DMS79 (cell line): ENCODE results near the gene SLC4A8.

Source experiments
- DNase-seq: peaks from one replicate; lab custom pipeline; 2025; lab: John Stamatoyannopoulos, UW

Gene SLC4A8

GRCh38 chr12:51527966-51528365 lies 103.3 kb downstream of the SLC4A8 start:
- DNase-seq: no peak

GRCh38 chr12:51528852-51529650 lies 104.4 kb downstream of the SLC4A8 start:
- DNase-seq: no peak

- DNase-seq: no peak
These were observed 105.0 kb downstream of the SLC4A8 start for GRCh38 chr12:51529651-51529970.

DNA sequence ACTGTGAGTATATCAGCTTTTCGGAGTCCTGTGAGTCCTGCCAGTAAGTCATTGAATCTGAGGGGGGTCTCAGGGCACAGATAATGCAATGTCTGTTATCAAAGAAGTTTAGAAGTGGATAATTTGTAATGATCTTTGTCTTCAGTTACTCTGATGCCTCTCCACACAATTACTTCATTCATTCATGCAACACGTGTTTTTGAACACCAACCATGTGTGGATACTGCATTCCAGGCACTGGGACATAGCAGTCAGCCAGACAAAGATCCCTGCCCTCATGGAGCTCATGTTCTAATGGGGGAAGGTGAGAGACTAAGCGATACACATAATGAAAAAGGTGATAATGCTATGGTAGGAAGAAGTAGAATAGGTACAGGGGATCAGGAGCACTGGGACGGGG lies 105.6 kb downstream of the SLC4A8 start:
- no peak for DNase-seq

DNA sequence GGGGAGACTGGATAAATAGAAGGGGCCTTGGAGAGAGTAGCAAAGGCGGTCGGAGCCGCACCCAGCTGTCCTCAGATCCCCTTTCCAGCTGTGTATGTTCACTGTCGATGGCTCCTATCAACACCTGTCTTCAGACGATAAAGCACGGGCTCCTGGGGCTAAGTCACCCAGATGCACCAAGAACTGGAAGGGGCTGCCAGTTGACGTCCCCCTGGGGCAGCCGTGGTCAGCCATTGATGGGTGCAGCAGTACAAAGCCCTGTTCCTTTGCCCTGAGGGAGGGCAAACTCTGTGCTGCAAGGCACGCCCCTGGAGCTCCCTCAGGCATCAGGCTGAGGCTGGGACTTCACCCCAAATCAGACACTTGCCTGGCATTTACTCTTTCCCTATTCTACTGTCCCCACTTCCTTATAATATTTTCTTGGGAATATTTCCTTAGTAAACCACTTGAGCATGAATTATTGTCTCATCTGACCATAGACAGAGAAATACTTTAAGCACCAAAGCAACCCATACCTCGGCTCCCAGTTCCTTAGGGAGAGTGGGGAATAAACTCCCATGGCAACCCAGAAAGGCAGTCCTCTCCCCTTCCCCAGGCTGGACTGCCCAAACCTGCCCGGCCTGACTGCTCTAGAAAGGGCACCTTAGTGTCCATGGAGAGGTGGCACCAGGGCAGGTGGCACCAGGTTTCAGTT lies 106.8 kb downstream of the SLC4A8 start:
- DNase-seq: no peak

- peak; percentile 48 for DNase-seq
These were observed 107.4 kb downstream of the SLC4A8 start for GRCh38 chr12:51531978-51532497.

DNA sequence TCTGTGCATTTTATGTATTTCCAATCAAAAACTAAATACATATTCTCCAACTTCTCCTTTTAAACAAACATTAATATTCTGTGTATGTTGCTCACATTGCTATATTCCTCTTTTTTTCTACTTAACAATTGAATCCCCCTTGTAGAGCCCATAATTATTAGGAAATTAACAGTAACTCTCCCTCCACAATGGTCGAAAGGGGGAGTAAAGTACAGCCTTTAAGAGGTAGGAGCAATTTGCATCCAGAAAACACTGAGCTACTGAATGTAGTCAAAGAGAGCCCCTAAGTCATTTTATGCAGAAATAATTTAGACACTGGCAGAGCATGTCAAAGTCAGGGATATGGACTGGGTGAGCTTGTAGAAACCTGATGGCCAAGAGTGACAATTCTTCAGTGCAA lies 109.2 kb downstream of the SLC4A8 start:
- no peak for DNase-seq

- no peak for DNase-seq
These were observed 109.8 kb downstream of the SLC4A8 start for GRCh38 chr12:51534216-51535074.

DNA sequence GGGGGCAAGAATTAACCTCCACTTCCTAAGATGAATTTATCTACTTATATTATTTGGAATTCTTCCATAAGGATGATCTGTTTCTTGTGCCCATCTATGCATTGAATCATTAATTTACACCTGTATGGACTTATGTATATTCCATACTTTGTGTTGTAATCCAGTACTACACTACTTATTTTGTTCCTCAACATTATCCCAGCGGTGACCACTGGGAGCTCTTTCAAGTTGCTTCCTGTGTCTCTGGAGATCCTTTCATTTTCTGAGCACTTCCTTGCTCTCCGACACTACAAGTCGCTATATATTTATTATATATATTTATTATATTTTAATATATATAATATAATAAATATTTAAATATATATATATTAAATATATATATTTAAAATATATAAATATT lies 111.5 kb downstream of the SLC4A8 start:
- DNase-seq: no peak

DNA sequence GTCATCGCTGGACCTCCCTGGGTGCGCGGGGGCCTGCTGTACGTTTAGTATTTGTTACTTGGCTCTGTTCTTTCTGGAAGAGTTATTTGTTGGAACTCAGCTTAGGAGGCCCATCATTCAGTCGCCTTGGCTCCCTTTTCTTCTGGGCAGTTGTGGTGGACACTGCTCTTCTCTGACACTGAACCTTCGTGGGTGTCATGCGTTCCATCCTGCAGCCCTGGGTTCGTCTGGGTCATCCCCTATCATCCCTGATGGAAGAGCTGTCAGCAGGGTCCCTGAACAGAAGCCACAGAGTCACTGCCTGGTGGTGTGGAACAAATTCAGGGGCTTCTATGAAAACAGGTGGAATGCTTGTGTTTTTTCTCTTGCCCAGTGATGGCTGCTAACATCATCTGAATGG lies 113.5 kb downstream of the SLC4A8 start:
- DNase-seq: no peak

DNA sequence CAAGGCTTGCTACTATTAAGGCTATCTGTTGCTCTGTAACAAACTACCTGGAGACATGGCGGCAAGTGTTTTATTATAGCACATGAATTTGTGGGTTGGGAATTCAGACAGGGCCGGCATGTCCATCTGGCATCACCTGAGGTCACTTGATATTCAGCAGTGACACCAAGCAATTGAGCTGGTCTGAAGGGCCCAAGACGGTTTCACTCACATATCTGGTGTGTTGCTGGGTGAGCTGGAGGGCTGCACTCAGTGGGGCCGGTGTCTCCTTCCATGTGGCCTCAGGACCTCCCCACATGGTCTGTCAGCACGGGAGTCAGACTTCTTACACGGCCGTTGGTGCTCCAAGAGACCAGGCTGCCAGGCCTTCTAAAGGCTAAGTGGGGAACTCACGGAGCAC lies 114.0 kb downstream of the SLC4A8 start:
- no peak for DNase-seq

DNA sequence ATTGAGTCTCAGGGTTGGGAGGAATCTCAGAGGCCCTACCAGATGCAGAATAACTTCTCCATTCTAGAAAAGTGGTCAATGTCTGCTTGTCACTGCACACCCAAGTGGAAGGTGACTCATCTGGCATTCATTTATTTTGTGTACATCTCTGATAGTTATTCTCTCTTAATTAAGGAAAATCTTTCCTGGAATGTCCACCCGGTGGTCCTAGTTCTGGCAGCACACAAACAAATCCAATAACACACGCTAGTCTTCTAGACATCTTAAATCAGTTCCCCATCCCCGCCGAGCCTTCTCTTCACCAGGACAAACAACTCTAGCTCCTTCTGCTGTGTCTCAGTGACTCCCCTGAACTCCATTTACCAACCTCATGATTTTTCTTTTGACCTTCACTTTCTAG lies 116.4 kb downstream of the SLC4A8 start:
- DNase-seq: no peak

DNA sequence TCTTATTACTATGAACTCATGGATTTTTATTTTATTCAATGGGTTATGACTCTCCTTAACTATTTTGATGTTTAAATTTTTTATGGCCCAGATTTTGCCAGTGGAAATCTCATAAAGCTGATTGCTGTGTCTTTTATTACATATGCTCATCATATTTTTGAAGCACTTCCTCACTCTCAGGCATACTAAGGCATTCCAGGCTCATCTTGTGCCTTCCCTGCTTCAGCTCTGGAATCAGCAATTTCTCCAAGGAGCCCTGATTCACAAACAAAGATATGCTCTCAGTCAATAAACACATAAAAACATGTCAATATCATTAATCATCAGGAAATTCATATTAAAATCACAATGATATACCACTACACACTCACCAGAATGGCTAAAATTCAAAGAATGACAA lies 121.5 kb downstream of the SLC4A8 start:
- DNase-seq: no peak

DNA sequence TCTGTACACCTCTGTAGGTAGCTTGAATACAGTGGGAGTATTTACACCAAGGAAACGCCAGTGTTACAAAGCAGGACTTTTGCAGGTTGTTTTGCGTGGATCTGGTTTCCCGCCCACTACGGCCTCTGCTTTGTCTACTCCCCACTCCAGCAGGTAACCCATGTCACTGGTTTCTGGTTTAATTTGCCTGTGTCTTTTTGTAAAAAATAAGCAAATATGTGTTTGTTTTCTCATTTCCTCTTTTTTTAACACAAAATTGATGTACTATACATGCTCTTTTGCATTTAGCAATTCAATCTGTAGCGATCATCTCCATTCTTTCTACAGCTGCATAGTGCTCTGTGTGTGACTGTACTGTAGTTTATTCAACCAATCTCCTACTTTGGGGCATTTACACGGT lies 123.0 kb downstream of the SLC4A8 start:
- DNase-seq: no peak

- DNase-seq: no peak
These were observed 123.6 kb downstream of the SLC4A8 start for GRCh38 chr12:51548241-51548640.

GRCh38 chr12:51549637-51550036 lies 125.0 kb downstream of the SLC4A8 start:
- no peak for DNase-seq
